ENCODE results near the gene KCNAB1.
"Not testable (repeated sequence)": the region's sequence is repeated elsewhere in the genome, so short reads cannot be mapped to it uniquely, and the experiment has no call there.

Gene KCNAB1

GRCh38 chr3:156120528-156121251 lies at the start of gene KCNAB1:
TSS of gene KCNAB1 (plus strand) at chr3:156120578.
- DNase-seq, result no peak

GRCh38 chr3:156071031-156071430 lies 49.3 kb upstream of the KCNAB1 start:
- no peak for DNase-seq

- not testable (repeated sequence) for DNase-seq
Measured at GRCh38 chr3:156072950-156073657, 47.3 kb upstream of the KCNAB1 start.

- no peak for DNase-seq
Measured at GRCh38 chr3:156090126-156090525, 30.3 kb upstream of the KCNAB1 start.

- DNase-seq, result no peak
Measured at GRCh38 chr3:156093964-156094363, 26.4 kb upstream of the KCNAB1 start.

GRCh38 chr3:156094391-156094790 lies 26.0 kb upstream of the KCNAB1 start:
- no peak for DNase-seq

- DNase-seq, result not testable (repeated sequence)
Measured at GRCh38 chr3:156095652-156096051, 24.7 kb upstream of the KCNAB1 start.

- DNase-seq, result no peak
Measured at GRCh38 chr3:156098437-156099035, 21.8 kb upstream of the KCNAB1 start.

- DNase-seq, result not testable (repeated sequence)
Measured at GRCh38 chr3:156099348-156099747, 21.0 kb upstream of the KCNAB1 start.

GRCh38 chr3:156099984-156100383 lies 20.4 kb upstream of the KCNAB1 start:
- not testable (repeated sequence) for DNase-seq

GRCh38 chr3:156102267-156102931 lies 18.0 kb upstream of the KCNAB1 start:
- DNase-seq, result no peak

GRCh38 chr3:156106721-156107373 lies 13.5 kb upstream of the KCNAB1 start:
- no peak for DNase-seq

- no peak for DNase-seq
Measured at GRCh38 chr3:156107504-156107903, 12.9 kb upstream of the KCNAB1 start.

- DNase-seq, result no peak
Measured at GRCh38 chr3:156108616-156109015, 11.8 kb upstream of the KCNAB1 start.

- no peak for DNase-seq
Measured at GRCh38 chr3:156109989-156110388, 10.4 kb upstream of the KCNAB1 start.

- no peak for DNase-seq
Measured at GRCh38 chr3:156126467-156126866, 6.1 kb downstream of the KCNAB1 start.

GRCh38 chr3:156131241-156131640 lies 10.9 kb downstream of the KCNAB1 start:
- DNase-seq, result no peak

GRCh38 chr3:156131799-156132198 lies 11.4 kb downstream of the KCNAB1 start:
- no peak for DNase-seq

- DNase-seq, result no peak
Measured at GRCh38 chr3:156132313-156132712, 11.9 kb downstream of the KCNAB1 start.

- no peak for DNase-seq
Measured at GRCh38 chr3:156133076-156133475, 12.7 kb downstream of the KCNAB1 start.

- DNase-seq, result no peak
Measured at GRCh38 chr3:156135921-156136638, 15.7 kb downstream of the KCNAB1 start.

- DNase-seq, result not testable (repeated sequence)
Measured at GRCh38 chr3:156137397-156137796, 17.0 kb downstream of the KCNAB1 start.
